Measurements from ENCODE around the gene SHISA8.

Gene SHISA8

DNA sequence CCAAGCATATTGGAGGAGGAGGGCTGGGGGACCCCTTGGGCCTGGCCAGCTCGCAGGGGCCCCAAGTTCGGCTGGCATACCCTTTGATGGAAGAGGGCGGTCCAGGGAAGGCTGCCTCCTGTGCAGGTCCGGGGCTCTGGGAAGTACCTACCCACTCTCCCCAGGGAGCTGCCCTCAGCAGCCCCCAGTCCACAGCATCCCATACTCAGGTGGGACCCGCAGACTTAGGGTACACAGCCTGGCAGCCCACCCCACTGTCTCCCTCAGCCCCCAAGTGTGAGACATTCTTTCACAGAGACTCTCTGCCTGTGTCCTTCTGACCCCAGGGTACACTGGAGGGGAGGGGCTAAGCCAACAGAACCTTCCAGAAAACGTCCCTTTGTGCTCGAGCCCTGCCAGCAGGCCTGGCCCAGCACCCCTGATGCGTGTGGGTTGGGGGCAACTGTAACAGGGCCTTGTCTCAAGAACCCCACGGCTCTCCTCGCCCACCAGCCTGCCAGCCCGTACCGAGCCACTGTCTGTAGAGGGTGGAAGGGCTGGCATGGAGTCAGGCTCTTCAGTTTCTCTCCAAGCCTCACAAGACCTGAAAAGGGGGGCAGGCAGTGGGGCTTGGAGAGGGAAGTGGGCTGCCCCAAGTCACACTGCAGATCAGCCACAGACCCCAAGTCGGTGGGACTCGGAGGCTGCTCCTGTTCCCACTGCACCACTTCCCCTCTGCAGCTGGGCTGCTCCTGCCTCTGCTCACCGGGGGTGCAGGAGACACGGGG, 18.7 kb upstream of the SHISA8 start:
- DNase-seq = no peak

DNA sequence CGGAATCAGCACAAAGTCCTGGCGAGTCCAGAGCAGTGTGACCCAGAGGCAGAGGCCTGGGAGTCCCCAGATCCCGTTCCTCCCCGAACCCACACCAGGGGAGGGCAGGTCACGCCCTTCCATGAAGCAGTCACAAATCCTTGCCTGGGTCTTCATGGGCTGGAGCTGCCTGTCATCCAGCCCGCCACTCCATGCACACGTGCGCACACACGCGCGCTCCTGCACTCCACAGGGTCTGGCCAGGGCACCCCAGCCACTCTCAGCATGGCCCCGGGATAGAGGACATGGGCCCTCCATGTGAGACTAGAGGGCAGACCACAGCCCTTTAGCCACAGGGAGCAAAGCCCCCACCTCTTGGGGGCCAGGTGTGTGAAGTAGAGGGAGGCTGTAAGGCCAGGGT, 17.5 kb upstream of the SHISA8 start:
- DNase-seq = no peak

DNA sequence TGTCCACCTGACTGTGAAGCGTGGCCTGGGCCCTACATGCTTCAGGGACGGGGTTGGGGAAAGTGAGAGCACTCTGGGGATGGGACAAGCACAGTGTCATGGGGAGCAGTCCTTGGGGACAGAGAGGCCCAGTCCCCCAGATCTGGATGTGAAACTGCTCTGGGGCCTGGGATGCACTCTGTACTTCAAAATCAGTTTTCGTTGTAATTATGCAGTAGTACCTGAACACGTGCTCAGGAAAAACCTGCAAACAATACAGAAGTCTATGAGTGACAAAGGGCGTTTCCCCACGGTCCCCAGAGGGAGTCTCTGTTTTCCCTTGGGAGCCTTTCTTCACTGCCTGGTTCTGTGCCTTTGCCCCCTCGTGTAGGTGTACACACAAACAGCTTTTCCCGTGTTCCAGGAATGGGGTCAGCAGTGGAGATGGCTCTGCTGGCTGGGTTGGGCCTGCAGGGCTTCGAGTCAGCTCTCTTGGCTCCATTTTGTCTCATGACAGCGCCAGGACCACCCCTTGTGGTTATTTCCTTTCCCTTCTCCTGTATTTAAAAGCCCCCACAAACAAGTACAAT, 16.9 kb upstream of the SHISA8 start:
- DNase-seq = no peak

DNA sequence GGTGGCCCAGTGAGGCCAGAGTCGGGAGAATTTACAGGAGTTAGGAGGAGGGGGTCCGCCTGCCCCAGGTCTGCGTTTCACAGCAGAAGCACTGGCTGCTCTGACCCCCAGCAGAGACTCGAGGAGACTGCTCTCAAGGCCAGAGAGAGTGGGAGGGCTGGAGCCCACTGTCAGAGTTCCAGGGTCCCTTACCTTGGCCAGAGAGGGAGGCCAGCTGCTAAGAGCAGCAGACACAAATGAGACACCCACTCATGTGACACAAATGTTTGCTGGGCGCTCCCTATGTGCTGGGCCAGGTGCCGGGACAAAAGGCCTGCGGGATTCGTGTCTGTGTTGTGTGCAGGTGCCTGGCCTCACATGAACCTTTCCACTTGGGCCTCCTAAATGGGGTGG, 14.5 kb upstream of the SHISA8 start:
- DNase-seq = peak; percentile 88

DNA sequence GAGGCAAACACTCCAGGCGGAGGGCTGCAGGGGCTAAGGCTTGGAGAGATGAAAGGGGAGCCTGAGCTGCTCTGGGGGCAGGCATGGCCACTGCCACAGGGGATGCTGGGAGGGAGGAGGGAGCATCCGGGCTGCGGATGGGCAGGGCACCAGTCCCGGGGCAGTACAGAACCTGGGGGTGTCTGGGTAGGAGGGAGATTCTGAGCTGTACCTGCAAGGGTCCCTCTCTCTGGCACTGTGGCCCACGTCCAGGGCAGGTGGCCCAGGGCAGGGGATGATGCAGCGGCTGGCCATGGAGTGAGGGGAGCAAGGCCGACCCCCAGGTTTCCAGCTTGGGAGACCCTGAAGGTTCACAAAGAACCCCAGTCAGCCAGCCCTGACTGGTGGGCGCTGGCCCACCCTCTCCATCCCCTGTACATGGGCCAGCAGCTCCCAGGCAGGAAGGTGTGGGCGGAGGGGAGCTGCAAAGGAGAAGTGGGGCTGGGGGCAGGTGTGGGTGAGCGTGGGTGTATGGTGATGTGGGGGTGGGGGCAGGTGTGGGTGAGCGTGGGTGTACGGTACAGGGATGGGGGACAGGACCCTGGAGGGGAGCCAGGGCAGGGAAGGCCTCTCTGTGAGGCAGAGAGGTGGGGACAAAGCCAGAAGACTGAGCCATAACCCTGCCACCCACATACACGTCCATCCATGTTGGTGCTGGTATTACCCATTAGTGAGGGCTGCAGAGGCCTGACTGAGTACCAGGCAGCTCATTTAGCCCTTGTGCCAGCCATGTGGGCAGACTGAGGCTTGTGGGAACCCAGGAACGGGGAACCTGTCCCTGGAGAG, 13.9 kb upstream of the SHISA8 start:
- DNase-seq = no peak

DNA sequence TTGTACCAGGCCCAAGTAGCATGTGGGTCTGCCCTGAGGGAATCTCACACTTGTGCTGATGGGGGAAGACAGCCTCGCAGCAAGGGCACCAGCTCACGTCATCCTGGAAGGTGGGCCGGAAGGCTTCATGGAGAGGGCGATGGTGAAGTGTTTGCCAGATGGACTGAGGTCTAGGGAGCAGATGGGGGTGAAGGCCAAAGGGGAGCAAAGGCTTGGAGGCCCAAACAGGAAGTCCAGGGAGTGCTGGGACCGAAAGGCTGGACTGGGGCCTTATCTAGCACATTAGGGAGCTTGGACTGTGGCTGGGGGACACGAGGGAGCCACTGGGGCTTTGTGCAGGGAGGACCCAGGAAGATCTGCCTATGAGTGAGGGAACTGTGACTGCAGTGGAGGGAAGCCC, 12.9 kb upstream of the SHISA8 start:
- DNase-seq = no peak

DNA sequence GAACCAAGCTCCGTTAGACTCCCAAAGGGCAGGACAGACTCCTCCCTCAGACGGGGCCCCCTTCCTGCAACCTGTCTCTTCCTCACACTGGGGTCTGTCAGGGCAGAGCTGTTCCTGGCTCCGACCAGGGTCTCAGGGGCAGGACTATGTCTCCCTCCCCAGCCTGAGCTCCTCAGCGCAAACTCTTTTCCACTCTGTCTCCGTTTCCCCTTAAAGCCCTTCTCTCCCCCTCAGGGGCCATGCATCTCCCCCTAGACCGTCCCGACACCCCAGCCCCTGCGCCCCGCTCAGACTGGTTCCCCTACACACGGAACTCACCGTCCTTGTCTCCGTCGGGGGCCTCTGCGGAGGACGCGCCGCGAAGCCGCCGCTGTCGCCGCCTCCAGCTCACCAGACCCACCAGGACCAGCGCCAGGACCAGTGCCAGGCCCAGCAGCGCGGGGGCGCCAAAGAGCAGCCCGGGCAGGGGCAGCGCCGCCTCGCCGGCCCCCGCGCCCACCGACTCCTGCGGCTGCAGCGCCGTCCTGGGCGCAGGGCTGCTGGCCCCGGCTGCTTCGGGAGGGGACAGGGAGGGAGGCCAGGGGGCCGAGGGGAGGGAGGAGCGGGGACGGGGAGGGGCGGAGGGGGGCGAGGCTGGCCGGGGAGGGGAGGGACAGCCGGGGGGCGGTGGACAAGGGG, 11.0 kb upstream of the SHISA8 start:
- DNase-seq = no peak

DNA sequence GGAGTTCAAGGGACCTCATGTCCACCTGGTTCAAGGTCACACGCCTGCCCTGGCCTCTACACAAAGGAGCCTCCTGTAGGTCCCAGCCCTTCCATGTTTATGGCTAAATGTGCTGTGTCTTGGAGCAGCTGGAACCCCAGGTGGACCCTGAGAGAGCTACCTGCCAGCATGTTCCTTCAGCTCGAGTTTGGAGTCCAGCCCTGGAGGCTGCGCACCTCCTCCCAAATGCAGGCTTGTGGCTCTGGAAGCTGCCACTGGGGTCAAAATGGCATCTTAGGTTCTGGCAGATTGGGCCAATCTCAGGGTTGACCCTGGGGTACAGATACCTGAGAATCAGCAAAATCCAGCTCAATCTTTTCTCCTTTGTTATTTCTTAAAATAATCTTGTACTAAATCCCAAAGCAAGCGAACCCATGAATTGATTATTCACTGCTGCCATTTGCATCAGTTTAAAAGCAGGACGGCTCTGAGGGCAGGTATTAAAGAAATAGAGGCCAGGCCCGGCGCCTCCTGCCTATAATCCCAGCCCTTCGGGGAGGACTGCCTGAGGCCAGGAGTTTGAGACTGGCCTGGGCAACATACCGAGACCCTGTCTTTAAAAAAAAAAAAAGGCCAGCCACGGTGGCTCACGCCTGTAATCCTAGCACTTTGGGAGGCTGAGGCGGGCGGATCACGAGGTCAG, 8.9 kb upstream of the SHISA8 start:
- DNase-seq = no peak

DNA sequence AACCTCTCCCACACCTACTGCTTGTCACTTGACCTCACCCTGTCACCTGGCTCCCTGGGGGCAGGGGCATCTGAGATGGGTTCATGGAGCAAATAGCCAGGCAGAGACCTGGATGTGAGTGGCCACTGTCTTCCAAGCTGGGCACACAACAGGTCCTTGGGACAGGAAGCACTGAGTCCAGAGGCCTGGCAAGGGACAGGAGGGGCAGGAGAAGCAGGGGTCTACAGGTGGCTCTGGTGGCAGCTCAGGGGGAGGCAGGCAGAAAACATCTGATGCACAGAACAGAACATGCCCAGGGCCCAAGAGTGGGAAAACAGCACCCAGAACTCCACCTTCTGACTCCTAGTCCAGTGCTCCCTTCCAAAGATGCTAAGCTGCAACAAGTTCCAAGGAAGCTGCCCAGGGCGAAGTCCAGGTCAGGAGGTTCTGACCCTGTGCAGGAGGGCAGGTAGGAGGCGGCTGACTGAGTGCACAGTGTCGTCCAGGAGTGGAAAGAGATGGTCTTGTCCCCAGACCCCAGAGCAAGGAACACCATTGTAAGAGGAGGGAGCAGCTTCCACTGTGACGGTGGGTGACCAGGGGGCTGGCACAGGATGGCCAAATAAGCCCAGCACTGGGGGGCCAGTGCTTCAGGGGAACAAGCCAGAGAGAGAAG, 8.2 kb upstream of the SHISA8 start:
- no peak for DNase-seq

DNA sequence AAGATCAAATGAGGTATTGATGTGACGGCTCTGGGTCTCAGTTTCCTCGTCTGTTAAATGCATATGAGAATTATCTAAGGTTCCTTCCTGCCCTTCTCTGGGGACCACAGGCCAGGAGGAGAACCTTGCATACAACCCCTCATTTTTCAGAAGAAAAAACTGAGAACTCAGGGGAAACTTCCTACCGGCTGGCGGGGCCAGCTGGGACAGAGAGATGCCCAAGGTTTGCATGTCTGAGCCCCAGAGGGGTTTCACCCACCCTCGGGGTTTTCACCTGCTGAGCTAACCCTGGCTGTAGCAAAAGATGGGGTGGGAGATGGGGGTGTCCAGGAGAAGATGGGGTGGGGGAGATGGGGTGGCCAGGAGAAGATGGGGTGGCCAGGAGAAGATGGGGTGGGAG, 7.5 kb upstream of the SHISA8 start:
- no peak for DNase-seq

DNA sequence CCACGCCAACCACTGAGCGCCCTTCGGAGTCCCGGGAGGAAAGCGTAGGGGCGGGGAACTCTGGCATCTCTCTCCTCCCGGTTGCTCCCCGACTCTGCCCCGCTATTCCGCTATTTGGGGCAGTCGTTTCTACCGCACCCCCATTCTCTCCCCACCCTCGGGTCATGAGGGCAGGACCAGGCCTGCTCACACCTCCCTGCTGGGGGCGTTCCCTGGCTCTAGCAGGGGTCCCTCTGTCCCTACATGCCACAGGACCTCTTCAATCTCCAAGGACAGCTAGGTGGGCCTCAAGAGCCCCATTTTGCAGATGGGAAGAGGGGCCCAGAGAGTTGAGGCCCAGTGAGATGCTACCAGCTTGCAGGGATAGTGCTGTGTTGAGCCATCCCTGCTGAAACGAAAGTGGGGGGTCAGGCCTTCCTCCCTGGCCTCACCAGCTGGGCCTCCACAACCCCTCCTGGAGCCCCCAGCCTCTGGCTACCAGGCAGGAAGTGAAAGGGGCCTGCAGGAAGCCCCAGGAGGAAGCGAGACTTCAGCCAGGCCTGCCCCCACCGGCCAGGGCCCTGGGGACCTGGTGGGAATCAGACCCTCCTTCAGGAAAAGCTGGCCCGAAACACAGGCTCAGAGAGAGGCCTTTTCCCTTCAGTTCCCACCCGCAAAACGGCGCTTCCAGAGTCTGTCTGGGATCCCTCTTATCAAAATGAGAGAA, 5.5 kb upstream of the SHISA8 start:
- DNase-seq = no peak

DNA sequence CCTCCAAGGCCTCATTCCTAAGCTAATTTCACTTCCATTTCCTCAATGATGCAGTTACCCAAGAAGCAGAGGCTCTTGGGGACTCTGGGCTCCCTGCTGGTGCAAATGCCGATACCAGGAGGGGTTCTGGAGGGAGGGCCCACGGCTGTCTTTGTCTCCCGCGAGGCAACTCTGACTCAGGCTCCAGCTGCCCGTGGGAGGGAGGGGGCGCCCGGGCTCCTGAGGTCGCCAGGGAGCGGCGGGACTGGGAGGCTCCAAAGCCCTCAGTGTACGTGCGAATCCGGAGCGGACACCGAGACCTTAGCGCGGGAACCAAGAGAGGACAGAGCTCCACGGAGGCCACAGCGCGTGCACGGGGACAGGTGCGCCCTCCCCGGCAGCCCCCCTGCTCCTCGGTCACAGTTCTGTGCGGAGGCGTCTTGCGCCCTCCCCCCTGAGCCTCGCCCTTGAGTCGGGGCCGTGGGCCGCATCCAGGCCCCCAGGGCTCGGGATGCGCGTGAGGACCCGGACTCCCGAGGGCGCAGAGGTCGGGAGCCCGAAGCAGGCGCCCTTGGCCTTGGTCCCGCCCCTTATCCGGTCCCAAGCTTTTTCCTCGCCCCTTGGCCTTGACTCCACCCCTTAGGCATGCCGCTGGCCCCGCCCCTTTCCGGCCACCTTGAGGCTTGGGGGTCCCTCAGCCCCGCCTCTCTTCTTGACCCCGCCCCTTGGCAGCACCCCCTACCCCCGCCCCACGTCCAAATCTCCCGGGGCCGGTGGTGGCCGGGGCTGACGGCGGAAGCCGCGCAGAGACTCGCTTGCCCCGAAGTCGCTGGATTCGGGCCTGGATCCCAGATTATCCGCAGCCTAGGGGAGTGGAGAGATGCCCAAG, 4.7 kb upstream of the SHISA8 start:
- no peak for DNase-seq

DNA sequence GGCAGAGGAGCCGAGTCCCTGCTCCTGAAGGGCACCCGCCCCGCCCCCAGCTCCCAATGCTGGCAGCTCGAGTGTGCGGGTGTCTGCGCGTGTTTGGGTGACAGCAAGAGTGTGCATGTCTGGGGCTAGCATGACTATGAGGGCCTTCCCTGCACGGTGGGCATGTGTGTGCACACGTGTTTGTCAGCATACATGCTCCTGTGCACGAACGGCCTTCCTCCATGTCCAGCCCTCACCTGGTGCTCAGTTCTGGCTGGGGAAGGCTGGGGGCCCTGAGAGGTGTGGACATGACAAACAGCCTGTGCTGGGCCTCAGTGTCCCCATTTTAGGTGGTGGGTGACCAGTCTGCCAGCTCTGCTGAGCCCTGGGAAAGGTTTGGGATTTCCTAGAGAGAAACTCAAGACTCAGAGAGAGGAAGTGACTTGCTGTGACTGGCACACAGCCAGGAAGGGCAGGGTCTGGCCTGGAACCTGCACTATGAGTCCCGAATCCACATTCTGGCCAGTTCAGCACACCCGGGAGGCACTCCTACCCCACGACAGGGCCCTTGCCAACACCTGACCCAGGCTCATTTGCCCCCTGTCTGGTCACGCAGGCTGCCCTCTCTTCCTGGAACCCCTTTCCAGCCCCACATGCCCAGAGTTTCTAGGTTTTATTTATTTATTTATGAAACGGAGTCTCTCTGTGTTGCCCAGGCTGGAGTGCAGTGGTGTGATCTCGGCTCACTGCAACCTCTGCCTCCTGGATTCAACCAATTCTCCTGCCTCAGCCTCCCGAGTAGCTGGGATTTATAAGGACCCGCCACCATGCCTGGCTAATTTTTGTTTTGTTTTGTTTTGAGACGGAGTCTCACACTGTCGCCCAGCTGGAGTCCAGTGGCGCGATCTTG, 3.3 kb upstream of the SHISA8 start:
- DNase-seq = peak; percentile 72

DNA sequence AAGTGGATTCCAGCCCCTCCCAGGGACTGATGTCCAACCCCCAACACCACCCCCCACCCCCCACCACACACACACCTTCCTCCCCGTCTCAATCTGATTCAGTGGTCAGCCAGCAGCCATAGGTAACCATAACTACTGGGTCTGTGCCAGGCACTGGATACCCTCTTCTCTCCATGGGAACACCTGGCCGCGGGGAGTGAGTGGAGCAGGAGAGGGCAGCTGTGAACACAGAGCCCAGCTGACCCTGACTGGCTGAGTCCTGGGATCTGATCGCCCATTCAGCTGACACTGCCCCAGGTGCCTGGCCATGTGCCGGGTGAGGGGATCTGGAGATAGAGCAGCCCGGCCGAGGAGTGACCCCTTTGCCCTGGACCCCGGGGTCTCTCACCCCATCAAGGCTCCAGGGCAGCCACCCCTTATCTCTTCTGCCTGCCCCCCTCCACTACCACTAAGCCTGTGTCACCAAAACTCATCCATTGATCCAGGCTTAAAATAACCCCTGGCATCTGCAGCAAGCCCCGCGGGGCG, 2.6 kb upstream of the SHISA8 start:
- DNase-seq = peak; percentile 93

DNA sequence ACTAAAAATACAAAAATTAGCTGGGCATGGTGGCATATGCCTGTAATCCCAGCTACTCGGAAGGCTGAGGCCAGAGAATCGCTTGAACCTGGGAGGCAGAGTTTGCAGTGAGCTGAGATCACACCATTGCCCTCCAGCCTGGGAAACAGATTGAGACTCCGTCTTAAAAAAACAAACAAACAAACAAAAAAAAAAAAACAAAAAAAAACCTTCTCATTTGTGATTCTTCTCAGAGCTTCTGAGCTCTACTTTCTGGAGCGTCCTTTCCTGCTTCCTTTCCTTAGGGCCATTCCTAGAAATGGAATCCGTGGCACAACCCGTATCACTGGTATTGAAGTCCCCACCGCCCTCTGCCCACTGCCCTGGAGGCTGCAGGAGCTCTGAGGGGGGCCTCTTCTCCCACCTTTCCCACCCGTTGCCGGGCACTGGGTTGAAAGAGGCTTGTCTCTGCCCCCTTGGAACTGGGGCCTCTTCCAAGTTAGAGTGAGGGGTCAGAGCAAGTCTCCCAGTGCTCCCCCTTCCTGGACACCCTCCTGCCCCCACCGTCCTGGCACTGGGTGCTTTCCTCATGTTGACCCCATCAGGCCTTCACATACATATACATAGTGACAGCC, 2.0 kb upstream of the SHISA8 start:
- no peak for DNase-seq

DNA sequence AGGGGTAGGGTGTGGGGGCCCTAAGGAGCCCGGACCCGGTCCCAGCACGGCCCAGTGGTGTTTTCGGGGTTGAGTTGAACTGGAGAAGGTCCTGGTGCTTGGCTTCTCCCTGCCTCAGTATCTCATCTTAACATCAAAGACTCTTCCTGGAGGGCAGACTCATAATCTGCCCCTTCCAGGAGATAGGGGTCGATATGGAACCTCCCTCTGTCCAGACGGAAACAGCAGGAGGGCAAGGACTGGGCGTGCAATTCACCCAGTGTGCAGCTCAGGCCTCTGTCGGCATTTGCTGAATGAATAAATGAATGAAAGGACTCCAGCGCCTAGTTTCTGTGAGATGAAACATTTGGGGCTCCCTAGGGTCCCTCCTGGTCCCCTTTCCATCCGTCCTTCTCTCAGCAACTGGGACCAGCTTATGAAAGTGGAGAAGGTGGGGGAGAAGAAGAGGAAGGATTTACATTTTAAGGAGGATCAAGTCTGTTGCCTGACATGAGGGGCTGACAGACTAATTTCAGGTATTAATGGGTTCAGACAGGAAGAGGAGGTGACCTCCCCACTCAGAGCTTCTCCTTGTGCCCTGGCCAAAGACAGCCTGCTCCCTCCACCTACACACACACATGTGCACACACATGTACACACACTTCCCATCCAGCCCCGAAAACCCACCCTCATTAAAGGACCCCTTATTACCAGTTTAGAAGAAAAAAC, 1.1 kb upstream of the SHISA8 start:
- DNase-seq = no peak

DNA sequence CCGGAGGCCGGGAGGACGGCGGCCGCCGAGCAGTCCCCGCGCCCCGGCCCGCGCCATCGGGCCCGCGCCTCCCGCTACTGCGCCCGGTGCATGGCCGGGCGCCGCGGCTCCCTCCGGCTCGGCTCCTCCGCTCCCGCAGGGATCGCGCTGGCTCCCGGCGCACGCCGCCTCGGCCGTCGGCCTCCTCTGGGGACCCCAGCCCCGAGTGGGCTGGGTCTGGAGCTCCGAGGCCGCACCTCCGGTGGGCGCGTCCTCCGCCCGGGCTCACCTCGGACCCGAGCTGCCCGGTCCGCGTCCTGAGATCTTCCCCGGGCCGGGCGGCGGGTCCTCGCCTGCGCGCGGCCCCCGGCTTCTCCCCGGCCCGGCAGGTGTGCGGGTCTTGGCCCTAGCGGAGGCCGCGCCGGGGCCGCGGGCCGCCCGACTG, 251 bp downstream of the SHISA8 start:
- no peak for DNase-seq
